ENCODE data around the gene SLC1A5.
"Not testable (repeated sequence)": the region's sequence is repeated elsewhere in the genome, so short reads cannot be mapped to it uniquely, and the experiment has no call there.

SLC1A5 gene

GRCh38 chr19:46804432-46804831, 16.0 kb upstream of the SLC1A5 start:
- not testable (repeated sequence) for H3K4me3 ChIP-seq, H3K27ac ChIP-seq

- Histone ChIP-seq H3K4me3 (no peak overlapping the region), H3K27ac (no peak overlapping the region)
Observed at GRCh38 chr19:46803555-46803954, 15.2 kb upstream of the SLC1A5 start.

GRCh38 chr19:46802152-46802551, 13.8 kb upstream of the SLC1A5 start:
- H3K27ac ChIP-seq: no peak overlapping the region
- no peak overlapping the region for H3K4me3 ChIP-seq

- Histone ChIP-seq H3K27ac (no peak overlapping the region), H3K4me3 (no peak overlapping the region)
Observed at GRCh38 chr19:46798713-46799112, 10.3 kb upstream of the SLC1A5 start.

DNA sequence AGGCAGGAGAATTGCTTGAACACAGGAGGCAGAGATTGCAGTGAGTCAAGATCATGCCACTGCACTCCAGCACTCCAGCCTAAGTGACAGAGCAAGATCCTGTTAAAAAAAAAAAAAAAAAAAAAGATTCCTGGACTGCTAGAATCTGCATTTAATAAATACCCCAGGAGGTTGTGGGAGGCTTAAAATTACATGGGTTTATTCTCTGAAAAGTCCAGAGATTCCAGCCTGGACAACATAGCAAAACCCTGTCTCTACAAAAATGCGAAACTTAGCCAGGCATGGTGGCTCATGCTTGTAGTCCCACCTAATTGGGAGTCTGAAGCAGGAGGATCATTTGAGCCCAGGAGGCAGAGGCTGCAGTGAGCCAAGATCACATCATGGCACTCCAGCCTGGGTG, 9.5 kb upstream of the SLC1A5 start:
- H3K27ac ChIP-seq: no peak overlapping the region
- no peak overlapping the region for H3K4me3 ChIP-seq

DNA sequence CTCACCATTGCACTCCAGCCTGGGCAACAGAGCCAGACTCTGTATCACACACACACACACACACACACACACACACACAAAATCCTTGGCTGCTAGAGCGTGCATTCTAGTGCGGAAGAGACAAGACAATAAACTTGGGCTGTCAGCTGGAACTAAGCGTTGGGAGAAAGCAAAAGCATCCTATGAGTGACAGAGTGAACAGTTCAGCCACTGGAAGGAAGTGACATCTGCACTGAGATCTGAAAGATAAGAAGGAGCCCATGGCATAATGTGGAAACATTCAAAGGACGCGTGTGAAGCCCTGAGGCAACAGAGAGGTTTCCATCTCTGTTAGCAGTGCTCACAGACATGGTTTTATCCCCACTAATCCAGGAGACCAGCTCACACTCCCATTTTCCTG, 3.5 kb upstream of the SLC1A5 start:
- no peak overlapping the region for H3K4me3 ChIP-seq
- H3K27ac ChIP-seq: peak overlapping the region in 1 of 21 experiments; percentile 9

DNA sequence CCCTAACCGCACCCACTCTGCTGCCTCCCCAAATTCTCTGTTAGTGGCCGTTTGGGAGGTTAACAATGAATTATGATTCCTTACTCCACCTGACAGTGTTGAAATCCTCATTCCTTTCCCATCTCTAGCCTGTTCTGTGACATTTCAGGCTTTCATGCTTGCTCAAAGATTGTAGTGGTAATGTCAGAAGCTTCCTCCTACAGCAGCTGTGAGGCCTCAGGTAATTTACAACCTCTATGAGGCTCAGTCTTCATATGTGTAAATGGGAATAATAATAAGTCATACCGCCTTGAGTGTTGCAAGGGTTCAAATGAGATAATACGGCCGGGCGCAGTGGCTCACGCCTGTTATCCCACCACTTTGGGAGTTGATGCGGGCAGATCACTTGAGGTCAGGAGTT, 977 bp upstream of the SLC1A5 start:
- H3K4me3 ChIP-seq: no peak overlapping the region
- peak overlapping the region in 2 of 21 experiments; percentile 3 to 94 for H3K27ac ChIP-seq

DNA sequence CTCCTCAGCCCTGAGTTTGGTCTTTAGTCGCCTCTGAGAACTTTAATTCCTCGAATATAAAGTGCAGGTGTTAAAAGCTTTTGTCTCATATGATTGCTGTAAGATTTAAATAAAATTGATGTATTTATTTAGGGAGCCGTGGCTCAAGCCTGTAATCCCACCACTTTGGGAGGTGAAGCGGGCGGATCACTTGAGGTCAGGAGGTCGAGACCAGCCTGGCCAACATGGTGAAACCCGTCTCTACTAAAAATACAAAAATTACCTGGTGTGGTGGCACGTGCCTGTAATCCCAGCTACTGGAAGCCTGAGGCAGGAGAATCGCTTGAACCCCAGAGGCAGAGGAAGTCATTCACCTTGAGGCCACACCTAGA, 559 bp upstream of the SLC1A5 start:
- H3K27ac ChIP-seq: peak overlapping the region in 3 of 21 experiments; percentile 3 to 94 (median 17)
- H3K4me3 ChIP-seq: no peak overlapping the region

GRCh38 chr19:46787331-46788261, 798 bp downstream of the SLC1A5 start:
- peak overlapping the region; percentile 47 to 97 (median 90) for H3K27ac ChIP-seq
- peak overlapping the region; percentile 51 to 77 (median 63) for H3K4me3 ChIP-seq

DNA sequence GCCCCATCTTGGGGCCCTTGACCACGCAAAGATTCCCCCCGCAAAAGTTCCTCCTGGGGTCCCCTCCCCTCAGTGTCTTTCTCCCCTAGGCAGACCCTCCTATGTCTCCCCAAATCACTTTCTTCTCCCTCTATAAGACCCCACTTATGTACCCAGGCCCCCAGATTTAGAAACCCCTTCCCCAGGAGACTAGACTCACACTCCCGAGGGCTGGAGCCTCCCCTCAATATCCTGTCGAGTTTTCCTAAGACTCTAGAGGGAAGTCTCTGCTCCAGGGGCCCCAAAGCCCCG, 1.4 kb downstream of the SLC1A5 start:
- Histone ChIP-seq H3K4me3 (peak overlapping the region; percentile 51 to 77 (median 63)), H3K27ac (peak overlapping the region; percentile 13 to 97 (median 90))

- peak overlapping the region; percentile 51 to 77 (median 63) for H3K4me3 ChIP-seq
- peak overlapping the region; percentile 13 to 97 (median 90) for H3K27ac ChIP-seq
Observed at GRCh38 chr19:46786236-46787039, 2.0 kb downstream of the SLC1A5 start.

DNA sequence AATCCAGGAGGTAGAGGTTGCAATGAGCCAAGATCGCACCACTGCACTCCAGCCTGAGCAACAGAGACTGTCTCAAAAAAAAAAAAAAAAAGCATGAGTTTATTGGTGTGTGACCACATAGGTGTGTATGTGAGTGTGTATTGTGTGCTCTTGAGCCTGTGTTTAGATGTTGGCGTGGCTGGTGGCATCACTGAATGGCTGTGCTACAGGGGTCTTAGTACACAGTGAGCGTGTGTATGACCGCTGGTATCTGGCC, 2.5 kb downstream of the SLC1A5 start:
- Histone ChIP-seq H3K4me3 (peak overlapping the region; percentile 51 to 77 (median 63)), H3K27ac (peak overlapping the region in 20 of 21 experiments; percentile 70 to 97 (median 90))

- Histone ChIP-seq H3K4me3 (peak overlapping the region; percentile 51 to 77 (median 63)), H3K27ac (peak overlapping the region in 20 of 21 experiments; percentile 70 to 97 (median 90))
Observed at GRCh38 chr19:46785054-46785979, 3.1 kb downstream of the SLC1A5 start.

DNA sequence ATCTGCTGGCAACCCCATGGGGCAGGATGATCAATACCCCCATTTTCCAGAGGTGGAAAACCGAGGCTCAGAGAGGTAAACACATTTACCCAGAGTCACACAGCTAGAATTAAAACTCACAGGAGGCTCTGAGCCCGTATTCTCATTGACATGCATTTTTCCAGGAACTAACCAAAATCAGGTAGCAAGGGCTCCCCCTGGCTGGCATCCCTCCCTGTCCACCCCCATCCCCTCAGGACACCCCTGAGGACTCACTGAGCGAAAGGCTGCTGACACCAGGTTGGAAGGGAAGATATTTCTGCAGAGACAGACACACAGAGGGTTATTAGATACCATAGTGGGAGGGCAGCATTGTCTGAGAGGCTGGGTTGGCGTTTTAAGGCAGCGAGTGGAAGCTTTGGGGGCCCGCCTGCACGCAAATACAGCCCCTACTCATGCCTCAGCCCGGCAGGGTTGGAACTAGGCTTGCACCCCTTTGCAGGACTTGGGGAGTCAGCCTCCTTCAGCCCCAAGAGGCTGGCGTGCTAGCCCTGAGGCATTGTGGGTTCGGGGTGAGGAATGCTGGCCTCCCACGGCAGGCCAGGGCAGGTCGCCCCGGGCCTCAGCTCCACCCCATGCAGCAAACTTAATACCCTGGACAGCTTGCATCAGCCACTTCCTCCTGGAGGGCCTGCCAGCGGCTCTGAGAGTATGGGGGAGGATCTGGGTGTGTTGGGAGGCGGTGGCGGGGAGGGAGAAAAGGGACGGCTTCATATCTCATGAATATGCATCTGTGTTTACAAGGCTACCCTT, 3.9 kb downstream of the SLC1A5 start:
- Histone ChIP-seq H3K4me3 (peak overlapping the region; percentile 13 to 77 (median 55)), H3K27ac (peak overlapping the region in 20 of 21 experiments; percentile 9 to 97 (median 89))

DNA sequence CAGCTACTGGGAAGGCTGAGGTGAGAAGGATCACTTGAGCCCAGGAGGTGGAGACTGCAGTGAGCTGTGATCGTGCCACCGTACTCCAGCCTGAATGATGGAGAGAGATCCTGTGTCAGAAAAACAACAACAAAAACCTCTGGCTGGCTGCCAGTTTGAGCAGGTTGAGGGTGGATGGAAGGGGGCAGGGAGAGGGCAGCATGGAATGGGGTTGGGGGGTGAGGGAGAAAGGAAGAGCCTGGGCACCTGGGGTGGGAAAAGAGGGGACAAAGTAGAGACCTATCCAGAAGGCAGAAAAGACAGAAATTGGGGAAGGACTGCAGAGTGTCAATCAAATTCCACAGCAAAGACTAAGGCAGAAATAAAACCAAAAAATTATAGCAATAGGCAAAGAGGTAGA, 4.7 kb downstream of the SLC1A5 start:
- peak overlapping the region in 2 of 7 experiments; percentile 8 to 69 for H3K4me3 ChIP-seq
- H3K27ac ChIP-seq: peak overlapping the region in 12 of 21 experiments; percentile 9 to 97 (median 85)

GRCh38 chr19:46782355-46783019, 5.9 kb downstream of the SLC1A5 start:
- Histone ChIP-seq H3K4me3 (no peak overlapping the region), H3K27ac (peak overlapping the region in 2 of 21 experiments; percentile 20 to 36)

- H3K4me3 ChIP-seq: not testable (repeated sequence)
- peak overlapping the region in 5 of 21 experiments; percentile 1 to 40 (median 11) for H3K27ac ChIP-seq
Observed at GRCh38 chr19:46777956-46778645, 10.3 kb downstream of the SLC1A5 start.

Data from skin epidermis (tissue), 12 donors.